ENCODE results near the gene LIMS1.
"Not testable (repeated sequence)": the region's sequence is repeated elsewhere in the genome, so short reads cannot be mapped to it uniquely, and the experiment has no call there.

Gene LIMS1

GRCh38 chr2:108670282-108670681 lies 136.0 kb downstream of the LIMS1 start:
- not testable (repeated sequence) for DNase-seq

DNA sequence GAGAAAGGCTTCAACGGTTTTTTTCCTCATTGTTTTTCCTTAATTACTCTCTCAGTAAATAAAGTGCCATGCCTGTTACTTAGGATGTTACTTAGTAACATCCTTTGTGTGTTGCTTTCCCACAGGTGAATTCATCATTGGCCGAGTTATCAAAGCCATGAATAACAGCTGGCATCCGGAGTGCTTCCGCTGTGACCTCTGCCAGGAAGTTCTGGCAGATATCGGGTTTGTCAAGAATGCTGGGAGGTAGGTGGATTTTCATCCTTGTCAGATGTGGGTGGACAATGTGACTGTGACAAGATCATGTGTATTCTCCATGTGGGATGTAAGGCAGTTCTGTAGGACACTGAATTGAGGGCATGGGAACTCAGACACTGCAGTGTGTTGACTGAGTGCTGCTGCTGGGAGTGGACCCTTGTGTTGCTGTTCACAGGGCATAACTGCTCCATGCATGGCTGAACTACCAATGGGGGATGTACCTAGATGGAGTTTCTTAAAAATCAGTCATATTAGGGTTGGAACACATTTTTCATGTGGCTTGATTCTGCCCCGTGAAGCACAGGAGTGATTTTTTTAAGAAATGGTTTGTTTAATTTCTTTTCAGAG lies 138.0 kb downstream of the LIMS1 start:
- DNase-seq, result not testable (repeated sequence)

- DNase-seq, result not testable (repeated sequence)
Measured at GRCh38 chr2:108676522-108676921, 142.3 kb downstream of the LIMS1 start.

DNA sequence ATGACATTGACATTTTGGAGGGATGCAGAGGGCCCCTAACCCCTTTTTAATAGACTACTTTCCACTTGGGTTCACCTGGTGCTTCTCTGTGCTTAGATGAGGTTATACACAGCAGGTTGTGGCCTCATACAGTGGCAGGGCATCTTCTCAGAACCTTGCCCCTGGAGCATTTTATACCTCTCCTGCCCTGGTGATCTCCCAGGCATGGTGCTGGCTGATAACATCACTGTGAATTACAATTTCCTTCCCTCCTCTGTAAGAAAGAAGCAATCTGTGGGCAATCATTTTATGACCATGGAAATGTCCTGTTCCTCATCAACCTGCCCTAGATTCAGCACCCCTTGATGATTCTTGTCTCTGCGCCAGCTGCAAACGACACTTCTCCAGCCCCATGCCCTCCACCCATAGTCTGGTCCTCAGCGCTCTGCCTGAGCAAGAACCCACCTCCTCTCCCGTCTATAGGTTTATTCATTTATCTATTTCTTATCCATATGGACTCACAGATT lies 143.0 kb downstream of the LIMS1 start:
- DNase-seq, result not testable (repeated sequence)

DNA sequence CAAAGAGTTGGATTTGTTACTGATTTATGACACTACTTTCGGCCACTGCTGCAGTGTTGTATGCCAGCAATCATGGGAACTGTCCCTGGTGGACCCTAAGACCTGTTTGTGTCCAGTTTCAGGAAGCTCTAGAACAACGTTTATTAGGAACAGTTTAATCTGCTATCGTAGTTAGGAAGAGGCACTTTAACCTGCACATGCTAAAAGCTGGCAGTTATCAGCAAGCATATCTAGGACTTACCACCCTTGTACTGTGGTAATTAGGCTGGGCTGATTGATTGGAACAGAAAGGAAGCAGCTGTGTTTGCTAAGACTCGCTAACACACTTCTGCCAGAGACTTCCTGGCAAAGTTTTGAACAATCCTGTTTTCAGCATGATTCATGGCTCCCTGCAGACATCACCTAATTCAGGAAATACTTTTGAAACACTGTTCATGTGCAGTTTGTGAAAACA lies 144.0 kb downstream of the LIMS1 start:
- peak; percentile 62 for DNase-seq

DNA sequence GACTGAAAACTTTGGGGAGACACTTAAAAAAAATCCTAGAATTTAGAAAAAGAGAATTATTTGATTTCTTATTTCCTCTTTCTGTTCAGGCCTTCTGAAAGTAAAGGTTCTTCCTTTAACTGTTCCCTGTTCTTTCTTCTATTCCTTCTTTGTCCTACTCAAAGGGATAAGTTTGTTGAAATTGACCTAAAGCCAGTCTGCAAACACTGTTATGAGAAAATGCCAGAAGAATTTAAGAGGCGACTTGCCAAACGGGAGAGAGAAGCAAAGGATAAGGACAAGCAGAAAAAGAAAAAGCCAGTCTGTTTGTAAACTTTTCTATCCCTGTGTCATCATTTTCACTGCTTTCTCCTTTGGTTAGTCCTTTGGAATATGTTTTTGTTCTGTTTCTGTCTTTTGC lies 146.5 kb downstream of the LIMS1 start:
- not testable (repeated sequence) for DNase-seq

- DNase-seq, result not testable (repeated sequence)
Measured at GRCh38 chr2:108688818-108689756, 154.8 kb downstream of the LIMS1 start.

DNA sequence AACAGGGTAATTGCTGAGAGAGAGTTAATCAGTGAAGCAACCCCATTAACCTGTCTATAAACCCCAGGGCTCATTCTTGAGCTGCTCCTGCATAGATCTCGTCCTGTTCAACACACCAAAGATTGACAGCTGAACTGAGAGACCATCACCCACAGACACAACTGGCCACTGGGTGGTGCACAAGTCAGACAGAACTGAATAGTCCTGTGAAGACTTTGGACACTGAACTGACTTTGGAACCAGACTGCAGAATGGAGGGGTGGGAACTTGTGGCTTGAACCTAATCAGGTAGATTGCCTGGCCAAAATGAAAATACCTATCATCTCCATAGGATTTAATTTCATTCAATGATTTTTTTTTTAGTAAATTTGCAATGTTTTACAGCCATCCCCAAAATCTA lies 155.7 kb downstream of the LIMS1 start:
- not testable (repeated sequence) for DNase-seq

- no peak for DNase-seq
Measured at GRCh38 chr2:108691447-108691846, 157.2 kb downstream of the LIMS1 start.

DNA sequence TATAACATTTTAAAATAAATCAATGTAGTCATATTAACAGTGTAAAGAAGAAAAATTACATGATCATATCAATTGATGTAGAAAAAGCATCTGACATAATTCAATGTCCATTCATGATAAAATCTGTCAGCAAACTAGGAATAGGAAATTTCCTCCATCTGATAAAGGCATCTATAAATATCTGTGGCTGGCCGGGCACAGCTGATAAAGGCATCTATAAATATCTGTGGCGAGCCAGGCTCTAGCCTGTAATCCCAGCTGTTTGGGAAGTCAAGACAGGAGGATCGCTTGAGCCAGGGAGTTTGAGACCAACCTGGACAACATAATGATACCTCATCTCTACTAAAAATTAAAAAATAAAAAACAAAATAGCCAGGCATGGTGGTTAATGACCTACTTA lies 166.9 kb downstream of the LIMS1 start:
- DNase-seq, result no peak

GRCh38 chr2:108701806-108702205 lies 167.5 kb downstream of the LIMS1 start:
- DNase-seq, result no peak

DNA sequence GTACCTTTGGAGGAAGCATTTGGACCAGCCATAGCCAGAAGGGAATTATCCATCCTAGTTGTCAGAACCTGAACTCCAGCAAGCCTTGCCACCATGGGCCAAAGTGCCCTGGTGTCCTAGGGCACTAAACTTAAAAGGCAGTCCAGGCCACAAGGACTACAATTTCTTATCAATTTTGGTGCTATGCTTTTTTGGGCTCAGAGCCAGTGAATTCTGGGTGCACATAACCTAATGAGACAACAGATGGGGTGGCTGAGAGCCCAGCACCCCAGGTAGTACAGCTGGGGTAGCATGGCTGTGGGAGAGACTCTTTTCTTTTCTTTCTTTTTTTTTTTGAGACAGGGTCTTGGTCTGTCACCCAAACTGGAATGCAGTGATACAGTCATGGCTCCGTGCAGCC lies 170.6 kb downstream of the LIMS1 start:
- no peak for DNase-seq

- no peak for DNase-seq
Measured at GRCh38 chr2:108707300-108707699, 173.0 kb downstream of the LIMS1 start.

GRCh38 chr2:108716971-108717370 lies 182.7 kb downstream of the LIMS1 start:
- DNase-seq, result not testable (repeated sequence)

GRCh38 chr2:108719149-108720044 lies 185.1 kb downstream of the LIMS1 start, which contains the start of gene RANBP2:
TSS of gene RANBP2 (plus strand) at chr2:108719482. CDS start at chr2:108719607, 125 bp downstream.
- peak; percentile 92 for DNase-seq

DNA sequence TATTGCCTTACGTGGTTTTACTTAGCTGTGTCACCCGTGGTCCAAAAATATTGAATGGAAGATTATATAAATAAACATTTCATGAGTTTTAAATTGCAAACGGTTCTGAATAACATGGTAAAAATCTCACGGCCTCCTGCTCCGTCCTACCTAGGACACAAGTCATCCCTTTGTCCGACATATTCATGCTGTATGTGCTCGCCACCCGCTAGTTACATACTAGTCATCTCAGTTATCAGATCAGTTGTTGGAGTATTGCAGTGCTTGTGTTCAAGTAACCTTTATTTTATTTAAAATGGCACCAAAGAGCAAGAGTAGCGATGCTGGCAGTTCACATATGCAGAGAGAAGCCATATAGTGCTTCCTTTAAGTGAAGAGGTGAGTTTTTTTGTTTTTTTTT lies 191.8 kb downstream of the LIMS1 start:
- DNase-seq, result not testable (repeated sequence)

- not testable (repeated sequence) for DNase-seq
Measured at GRCh38 chr2:108734656-108735055, 200.4 kb downstream of the LIMS1 start.
